HFF-Myc (cell line): Measurements from ENCODE around the gene RPL5.

Experiments used
- DNase-seq: peaks from one replicate; pipeline ENCODE4 v3.0.0-alpha.2; 2011; ENCODE audit warnings: low read depth; ENCODE audit errors: extremely low read depth
- H3K4me3 ChIP-seq: replicated peaks from 2 replicates; pipeline ENCODE4 v1.5.1; 2011; ENCODE audit warnings: low read depth, mild to moderate bottlenecking, control low read depth, low read length
- CTCF ChIP-seq: IDR thresholded peaks from 2 replicates; pipeline ENCODE4 v1.5.1; 2012; ENCODE audit warnings: mild to moderate bottlenecking, low read depth, low read length, control low read depth; ENCODE audit errors: missing control alignments

RPL5 gene

DNA sequence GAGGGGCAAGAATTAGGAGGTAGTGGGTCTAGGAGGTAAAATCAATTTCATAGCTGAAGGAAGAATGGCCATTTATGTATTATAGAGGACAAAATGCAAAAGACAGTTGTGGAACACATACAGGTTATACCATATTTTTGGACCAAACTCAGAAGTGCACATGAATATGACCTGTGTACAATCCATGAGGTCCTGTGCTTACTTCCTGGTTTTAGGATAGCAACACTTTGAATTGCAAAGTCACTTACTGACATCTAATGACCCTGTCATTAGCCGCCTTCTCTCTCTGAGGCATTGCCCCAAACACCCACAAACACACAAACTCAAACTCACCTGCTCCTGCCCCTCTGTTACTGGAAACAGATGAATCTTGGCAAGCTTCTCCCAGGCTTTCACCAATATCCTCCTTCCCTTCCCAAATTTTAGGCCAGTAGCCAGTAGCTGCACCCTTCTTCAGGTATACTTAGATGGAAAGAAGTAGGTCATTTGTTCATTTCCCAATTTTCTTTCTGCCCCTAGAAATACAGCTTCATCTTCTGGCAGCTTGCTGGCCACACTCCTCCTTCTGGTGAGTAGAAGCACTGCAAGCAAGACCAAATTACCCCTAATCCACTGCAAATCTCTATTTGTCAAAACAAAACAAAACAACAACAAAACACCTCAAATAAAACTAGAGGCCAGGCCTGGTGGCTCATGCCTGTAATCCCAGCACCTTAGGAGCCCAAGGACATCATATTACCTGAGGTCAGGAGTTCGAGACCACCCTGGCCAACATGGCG is 13.7 kb upstream of the RPL5 start:
- TF ChIP-seq CTCF, result peak; percentile 75
- H3K4me3 ChIP-seq, result no peak overlapping the region
- DNase-seq, result no peak

GRCh38 chr1:92820024-92820423 is 11.8 kb upstream of the RPL5 start:
- no peak overlapping the region for H3K4me3 ChIP-seq
- no peak for DNase-seq
- no peak for TF ChIP-seq CTCF

- no peak for TF ChIP-seq CTCF
- DNase-seq, result no peak
Observed at GRCh38 chr1:92820551-92820950, 11.3 kb upstream of the RPL5 start.

DNA sequence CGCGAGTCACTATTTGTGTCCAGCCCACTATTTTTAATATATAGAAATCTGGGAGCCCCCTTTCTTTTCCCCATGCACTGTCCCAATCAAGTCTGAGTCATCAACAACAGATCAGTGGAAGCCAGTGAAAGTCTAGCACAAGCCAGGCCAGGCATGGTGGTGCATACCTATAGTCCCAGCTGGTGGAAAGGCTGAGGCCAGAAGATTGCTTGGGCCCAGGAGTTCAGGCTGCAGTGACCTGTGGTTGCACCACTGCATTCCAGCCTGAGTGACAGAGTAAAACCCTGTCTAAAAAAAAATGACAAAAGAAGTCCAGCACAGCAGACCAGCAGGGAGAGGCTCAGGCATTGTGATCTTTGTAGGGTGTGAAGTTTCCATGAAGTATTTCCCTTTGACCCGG is 9.0 kb upstream of the RPL5 start:
- no peak overlapping the region for H3K4me3 ChIP-seq
- DNase-seq, result no peak
- TF ChIP-seq CTCF, result no peak

More at GRCh38 chr1:92820551-92820950, 11.3 kb upstream of the RPL5 start:
- no peak overlapping the region for H3K4me3 ChIP-seq

DNA sequence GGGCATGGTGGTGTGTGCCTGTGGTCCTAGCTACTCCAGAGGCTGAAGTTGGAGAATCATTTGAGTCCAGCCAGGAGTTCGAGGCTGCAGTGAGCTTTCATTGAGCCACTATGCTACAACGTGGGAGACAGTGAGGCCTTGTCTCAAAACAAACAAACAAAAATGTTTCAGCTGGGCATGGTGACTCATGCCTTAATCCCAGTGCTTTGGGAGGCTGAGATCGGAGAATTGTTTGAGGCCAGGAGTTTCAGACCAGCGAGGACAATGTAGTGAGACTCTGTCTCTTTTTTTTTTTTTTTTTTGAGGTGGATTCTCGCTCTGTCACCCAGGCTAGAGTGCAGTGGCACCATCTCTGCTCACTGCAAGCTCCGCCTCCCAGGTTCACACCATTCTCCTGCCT is 5.0 kb upstream of the RPL5 start:
- no peak overlapping the region for H3K4me3 ChIP-seq
- TF ChIP-seq CTCF, result no peak
- no peak for DNase-seq

- peak overlapping the region; percentile 92 for H3K4me3 ChIP-seq
- no peak for DNase-seq
- no peak for TF ChIP-seq CTCF
Observed at GRCh38 chr1:92831368-92831761, 475 bp upstream of the RPL5 start.

DNA sequence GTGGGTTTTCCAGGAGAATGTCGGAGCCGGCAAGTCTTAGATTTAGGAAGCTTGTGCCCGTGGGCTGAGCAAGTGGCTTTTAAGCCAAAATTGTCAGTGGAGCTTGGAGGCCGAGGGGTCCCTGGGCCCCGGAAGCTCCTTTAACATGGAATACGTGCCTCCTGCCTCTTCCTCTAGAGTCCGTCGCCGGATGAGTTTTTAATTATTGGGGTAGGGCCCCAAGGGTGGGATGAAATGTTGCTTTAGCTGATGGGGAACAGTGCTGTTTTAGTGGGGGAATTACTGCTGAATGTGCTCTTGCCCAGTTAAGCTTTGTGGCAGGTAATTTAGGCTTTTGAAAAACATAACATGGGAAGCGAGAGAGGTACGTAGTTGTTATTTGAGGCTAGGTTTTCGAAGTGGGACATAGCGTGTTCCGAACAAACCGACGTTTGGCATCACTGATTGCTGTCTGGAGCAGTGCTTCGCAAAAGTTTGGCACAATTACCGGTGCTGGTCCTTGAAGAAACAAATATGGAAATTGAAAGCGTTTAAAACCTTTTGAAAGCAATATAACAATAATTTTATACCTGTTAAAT is 786 bp downstream of the RPL5 start:
- no peak for DNase-seq
- peak overlapping the region; percentile 92 for H3K4me3 ChIP-seq
- no peak for TF ChIP-seq CTCF
